Kidney (tissue), 14 donors: ENCODE measurements around the gene LRBA. TPM values are rescaled to one million over a fixed set of nuclear protein-coding genes. Genes with fewer than 3 reads are reported as not detected.

Source experiments
- DNase-seq, 5 donors: peaks; one replicate each; pipeline ENCODE4 v3.0.0-alpha.2; 2013 to 2020
- FAIRE-seq: peaks from 2 replicates; lab custom pipeline; 2012; peaks lifted over from hg19 to GRCh38; lab: Jason Lieb, UNC
- H3K27ac ChIP-seq, 2 donors: one replicate each; pipeline ENCODE4 v1.7.0; 2013; ENCODE audit warnings: low read depth in 2 of 2, low read length in 2 of 2, inconsistent platforms in 1 of 2
- H3K27me3 ChIP-seq: one replicate; pipeline ENCODE4 v1.7.1; 2013; ENCODE audit warnings: low read length, inconsistent platforms; ENCODE audit not compliant: control insufficient read depth, insufficient read depth
- H3K36me3 ChIP-seq, 3 donors: one replicate each; pipeline versions ENCODE4 v1.7.0 to v1.7.1; 2013; ENCODE audit warnings: low read length in 3 of 3, control low read depth in 1 of 3, inconsistent platforms in 1 of 3; ENCODE audit not compliant: insufficient read depth in 3 of 3, control insufficient read depth in 2 of 3
- H3K4me1 ChIP-seq, 3 donors: one replicate each; pipeline versions ENCODE4 v1.7.0 to v1.7.1; 2013; ENCODE audit warnings: low read length in 3 of 3, inconsistent platforms in 1 of 3, low read depth in 1 of 3; ENCODE audit not compliant: control insufficient read depth in 2 of 3, insufficient read depth in 2 of 3
- H3K4me3 ChIP-seq, 3 donors: one replicate each; pipeline versions ENCODE4 v1.7.0 to v1.8.1; 2013; ENCODE audit warnings: low read length in 3 of 3, control low read depth in 1 of 3, inconsistent platforms in 1 of 3
- H3K9ac ChIP-seq, 3 donors: one replicate each; pipeline versions ENCODE4 v1.7.0 to v1.7.1; 2013; ENCODE audit warnings: low read length in 3 of 3, control low read depth in 1 of 3, inconsistent platforms in 1 of 3
- H3K9me3 ChIP-seq, 3 donors: one replicate each; pipeline versions ENCODE4 v1.7.0 to v1.7.1; 2013; ENCODE audit warnings: low read length in 3 of 3, control low read depth in 1 of 3, inconsistent platforms in 1 of 3; ENCODE audit not compliant: control insufficient read depth in 2 of 3, insufficient read depth in 1 of 3
- intact Hi-C: fragments of 100-400 bp; cut with DNase I; formaldehyde crosslinking; loops from one replicate; pipeline ENCODE4 v1.11.1; 2022
- polyA plus RNA-seq: library from polyadenylated mRNA; stranded (reverse); fragments of 350-450 nt; fragmentation: Illumina TruSeq; extraction: RNeasy Lipid Tissue Mini Kit (QIAGEN cat#74804); gene quantifications from one replicate; pipeline ENCODE4 v1.2.3, GENCODE V29; 2014; ENCODE audit warnings: low read depth, low replicate concordance; ENCODE audit not compliant: insufficient read depth
- total RNA-seq: library from RNA; stranded (reverse); fragmentation: NEBNext Ultra II Directional; extraction: Animal tissue kit (Norgen Biotek cat#: 25700); gene quantifications from one replicate; pipeline ENCODE4 v1.2.1, GENCODE V29; 2021
- TF ChIP-seq, protein P1 (sequence below): IDR thresholded peaks from 3 replicates; pipeline ENCODE4 v1.5.1; 2012; ENCODE audit warnings: mild to moderate bottlenecking, moderate library complexity, borderline replicate concordance; ENCODE audit not compliant: insufficient read depth; ENCODE audit errors: extremely low read depth
- donor health status: control.
- donor health status: control.
- donor health status: control.
- donor health status: control.
- donor health status: control.
- donor health status: DM: yes; HTN: yes; CAD: no.
- donor health status: Normal renal cell carcinoma (clear cell type).

LRBA gene
- total and polyA plus RNA-seq, 2 donors from 2014 or later = 20.3 to 76.7 TPM

DNA sequence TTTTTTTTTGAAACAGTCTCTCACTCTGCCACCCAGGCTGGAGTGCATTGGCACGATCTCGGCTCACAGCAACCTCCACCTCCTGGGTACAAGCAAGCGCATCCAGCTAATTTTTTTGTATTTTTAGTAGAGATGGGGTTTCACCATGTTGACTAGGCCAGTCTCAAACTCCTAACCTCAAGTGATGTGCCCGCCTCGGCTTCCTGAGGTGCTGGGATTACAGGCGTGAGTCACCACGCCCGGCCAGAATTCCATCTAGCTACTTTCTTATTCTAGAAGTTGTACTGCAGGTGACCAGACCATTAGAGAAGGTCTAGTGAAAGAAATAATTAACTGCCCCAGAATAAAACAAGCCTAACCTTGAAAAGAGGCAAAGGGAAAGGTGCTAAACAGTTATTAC is 2.3 kb downstream of the LRBA start:
- DNase-seq = peak in 2 of 5 donors; percentile 39 to 51
- H3K9ac ChIP-seq = peak overlapping the region in 1 of 3 donors; percentile 99
- FAIRE-seq = no peak
- no peaks in the 10 kb centered on the region for H3K27me3 ChIP-seq
- no peaks in the 10 kb centered on the region for H3K36me3 ChIP-seq
- H3K9me3 ChIP-seq = no peaks in the 10 kb centered on the region
- intact Hi-C loops = no loop called here
- peaks cover 0 to 3% (median 3%) of the 10 kb centered on the region in 3 donors for H3K4me1 ChIP-seq
- peak overlapping the region; percentile 80 to 98 (median 80) for H3K4me3 ChIP-seq
- TF ChIP-seq, protein P1, sequence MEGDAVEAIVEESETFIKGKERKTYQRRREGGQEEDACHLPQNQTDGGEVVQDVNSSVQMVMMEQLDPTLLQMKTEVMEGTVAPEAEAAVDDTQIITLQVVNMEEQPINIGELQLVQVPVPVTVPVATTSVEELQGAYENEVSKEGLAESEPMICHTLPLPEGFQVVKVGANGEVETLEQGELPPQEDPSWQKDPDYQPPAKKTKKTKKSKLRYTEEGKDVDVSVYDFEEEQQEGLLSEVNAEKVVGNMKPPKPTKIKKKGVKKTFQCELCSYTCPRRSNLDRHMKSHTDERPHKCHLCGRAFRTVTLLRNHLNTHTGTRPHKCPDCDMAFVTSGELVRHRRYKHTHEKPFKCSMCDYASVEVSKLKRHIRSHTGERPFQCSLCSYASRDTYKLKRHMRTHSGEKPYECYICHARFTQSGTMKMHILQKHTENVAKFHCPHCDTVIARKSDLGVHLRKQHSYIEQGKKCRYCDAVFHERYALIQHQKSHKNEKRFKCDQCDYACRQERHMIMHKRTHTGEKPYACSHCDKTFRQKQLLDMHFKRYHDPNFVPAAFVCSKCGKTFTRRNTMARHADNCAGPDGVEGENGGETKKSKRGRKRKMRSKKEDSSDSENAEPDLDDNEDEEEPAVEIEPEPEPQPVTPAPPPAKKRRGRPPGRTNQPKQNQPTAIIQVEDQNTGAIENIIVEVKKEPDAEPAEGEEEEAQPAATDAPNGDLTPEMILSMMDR = no peak
- peak overlapping the region; percentile 50 to 56 for H3K27ac ChIP-seq

DNA sequence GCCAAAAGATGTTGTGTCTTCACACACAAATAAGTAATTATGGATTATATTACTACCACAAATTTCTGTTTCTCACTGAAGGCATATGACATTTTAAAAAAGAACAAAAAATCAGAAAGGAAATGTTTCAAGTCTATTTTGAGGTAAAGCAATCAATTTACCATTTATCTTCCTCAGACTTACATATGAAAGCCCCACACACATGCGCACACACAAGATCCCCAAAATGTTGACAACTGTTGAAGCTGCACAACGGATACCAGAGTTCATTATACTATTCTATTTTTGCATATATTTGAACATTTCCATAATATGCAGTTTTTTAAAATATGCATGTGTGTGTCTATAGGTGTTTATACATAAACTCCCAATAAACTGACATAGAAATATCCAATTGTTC is 2.7 kb downstream of the LRBA start:
- H3K27ac ChIP-seq = peak overlapping the region in 1 of 2 donors; percentile 50
- no peak for DNase-seq
- H3K9ac ChIP-seq = peak overlapping the region in 1 of 3 donors; percentile 6
- TF ChIP-seq, protein P1 = no peak
- H3K36me3 ChIP-seq = no peaks in the 10 kb centered on the region
- peaks cover 0 to 3% (median 3%) of the 10 kb centered on the region in 3 donors for H3K4me1 ChIP-seq
- intact Hi-C loops = no loop called here
- H3K4me3 ChIP-seq = peak overlapping the region in 2 of 3 donors; percentile 29 to 80
- H3K9me3 ChIP-seq = no peaks in the 10 kb centered on the region
- no peaks in the 10 kb centered on the region for H3K27me3 ChIP-seq
- FAIRE-seq = no peak

DNA sequence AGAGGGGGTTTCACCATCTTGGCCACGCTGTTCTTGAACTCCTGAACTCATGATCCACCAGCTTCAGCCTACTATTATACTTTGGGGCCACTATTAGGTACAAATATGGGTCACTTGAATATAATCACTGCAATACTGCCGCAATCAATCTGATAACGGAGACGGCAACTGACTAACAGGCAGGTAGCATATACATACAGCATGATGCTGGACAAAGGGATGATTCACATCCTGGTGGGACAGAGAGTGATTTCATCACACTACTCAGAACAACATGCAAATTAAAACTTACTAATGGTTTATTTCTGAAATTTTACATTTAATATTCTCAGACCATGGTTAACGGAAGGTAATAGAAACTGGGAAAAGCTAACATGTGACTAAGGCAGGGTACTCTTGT is 10.9 kb downstream of the LRBA start:
- TF ChIP-seq, protein P1 = no peak
- no peak overlapping the region for H3K9ac ChIP-seq
- no peak for FAIRE-seq
- no peaks in the 10 kb centered on the region for H3K4me1 ChIP-seq
- no peak overlapping the region for H3K27ac ChIP-seq
- intact Hi-C loops = no loop called here
- no peaks in the 10 kb centered on the region for H3K9me3 ChIP-seq
- DNase-seq = no peak
- no peaks in the 10 kb centered on the region for H3K27me3 ChIP-seq
- no peaks in the 10 kb centered on the region for H3K36me3 ChIP-seq
- H3K4me3 ChIP-seq = no peak overlapping the region
